BLaER1 treated with 17β-estradiol and CSF1 and Interleukin-3, amounts not matched to agents 10 nM and 100 nM (cell line): ENCODE data around the gene PDE4C.
A peak's percentile ranks its signal among the peaks of the same experiment; 100 is the strongest.

Source experiments
- H3K27ac ChIP-seq, 11 experiments: shearing (Covaris generic); formaldehyde crosslinking; 2 replicates each; pipeline ENCODE4 v1.8.1; 2022
- H3K27me3 ChIP-seq, 11 experiments: shearing (Covaris generic); formaldehyde crosslinking; 2 replicates each; pipeline ENCODE4 v1.8.1; 2022
- H3K36me3 ChIP-seq, 11 experiments: shearing (Covaris generic); formaldehyde crosslinking; 2 replicates each; pipeline ENCODE4 v1.8.1; 2022
- H3K4me1 ChIP-seq, 10 experiments: shearing (Covaris generic); formaldehyde crosslinking; 2 replicates each; pipeline ENCODE4 v1.8.1; 2022
- H3K4me2 ChIP-seq, 11 experiments: shearing (Covaris generic); formaldehyde crosslinking; 2 replicates each; pipeline ENCODE4 v1.8.1; 2022
- H3K4me3 ChIP-seq, 10 experiments: shearing (Covaris generic); formaldehyde crosslinking; 2 replicates each; pipeline ENCODE4 v1.8.1; 2022
- H3K9ac ChIP-seq, 11 experiments: shearing (Covaris generic); formaldehyde crosslinking; 2 replicates each; pipeline ENCODE4 v1.8.1; 2022
- H3K9me3 ChIP-seq, 11 experiments: shearing (Covaris generic); formaldehyde crosslinking; replicated peaks in 1 of 11; 2 replicates each; pipeline ENCODE4 v1.8.1; 2022
- H4K20me1 ChIP-seq, 11 experiments: shearing (Covaris generic); formaldehyde crosslinking; 2 replicates each; pipeline ENCODE4 v1.8.1; 2022
- Cebpa-rat ChIP-seq, 11 experiments: shearing (Covaris generic); IDR thresholded peaks; 2 replicates each; pipeline ENCODE4 v1.8.1; 2022

Gene PDE4C

GRCh38 chr19:18261474-18261873 lies 35.2 kb upstream of the PDE4C start:
- no peak overlapping the region for H3K27ac ChIP-seq
- H3K36me3 ChIP-seq: peaks cover 0 to 31% (median 11%) of the 10 kb centered on the region in 11 experiments; a peak in 18 of 22 replicates
- no peak for TF ChIP-seq Cebpa-rat (IDR thresholded peaks at IDR 0.05)
- H3K9ac ChIP-seq: no peak overlapping the region
- peaks cover 9 to 43% (median 29%) of the 10 kb centered on the region in 10 experiments for H3K4me1 ChIP-seq
- no peak overlapping the region for H3K4me3 ChIP-seq
- H3K9me3 ChIP-seq: no peaks in the 10 kb centered on the region
- H3K4me2 ChIP-seq: no peak overlapping the region
- no peaks in the 10 kb centered on the region for H3K27me3 ChIP-seq
- H4K20me1 ChIP-seq: peaks cover 0 to 12% (median 0%) of the 10 kb centered on the region in 11 experiments; a peak in 3 of 22 replicates

- Histone ChIP-seq H4K20me1 (peaks cover 0 to 12% (median 0%) of the 10 kb centered on the region in 11 experiments; a peak in 5 of 22 replicates), H3K4me2 (peak overlapping the region in 9 of 11 experiments; percentile 7 to 54 (median 25); a peak in 10 of 22 replicates), H3K4me3 (no peak overlapping the region), H3K27me3 (no peaks in the 10 kb centered on the region; a peak in 1 of 22 replicates), H3K36me3 (peaks cover 0 to 17% (median 4%) of the 10 kb centered on the region in 11 experiments; a peak in 12 of 22 replicates), H3K4me1 (peaks cover 13 to 35% (median 23%) of the 10 kb centered on the region in 10 experiments), H3K9ac (no peak overlapping the region), H3K9me3 (no peaks in the 10 kb centered on the region), H3K27ac (peak overlapping the region in 2 of 11 experiments; percentile 22 to 25; a peak in 3 of 22 replicates)
- no peak for TF ChIP-seq Cebpa-rat (IDR thresholded peaks at IDR 0.05)
These were observed 33.7 kb upstream of the PDE4C start for GRCh38 chr19:18259893-18260292.

- Histone ChIP-seq H3K9me3 (no peaks in the 10 kb centered on the region), H3K36me3 (no peaks in the 10 kb centered on the region; a peak in 4 of 22 replicates), H3K4me1 (peaks cover 22 to 45% (median 34%) of the 10 kb centered on the region in 10 experiments), H3K27ac (no peak overlapping the region), H3K9ac (no peak overlapping the region), H3K27me3 (no peaks in the 10 kb centered on the region; a peak in 1 of 22 replicates), H4K20me1 (peaks cover 0 to 7% (median 0%) of the 10 kb centered on the region in 11 experiments; a peak in 4 of 22 replicates), H3K4me2 (no peak overlapping the region), H3K4me3 (no peak overlapping the region)
- no peak for TF ChIP-seq Cebpa-rat (IDR thresholded peaks at IDR 0.05)
These were observed 31.5 kb upstream of the PDE4C start for GRCh38 chr19:18257503-18258470.

GRCh38 chr19:18254546-18255503 lies 28.6 kb upstream of the PDE4C start:
- Histone ChIP-seq H3K4me1 (peaks cover 22 to 34% (median 27%) of the 10 kb centered on the region in 10 experiments), H3K9ac (peak overlapping the region in 1 of 11 experiments; percentile 9; a peak in 1 of 22 replicates), H3K27me3 (no peaks in the 10 kb centered on the region; a peak in 1 of 22 replicates), H3K36me3 (no peaks in the 10 kb centered on the region; a peak in 3 of 22 replicates), H3K9me3 (no peaks in the 10 kb centered on the region), H4K20me1 (peaks cover 0 to 7% (median 0%) of the 10 kb centered on the region in 11 experiments; a peak in 4 of 22 replicates), H3K4me2 (peak overlapping the region; percentile 47 to 76 (median 72)), H3K4me3 (no peak overlapping the region), H3K27ac (peak overlapping the region in 3 of 11 experiments; percentile 15 to 74 (median 69); a peak in 3 of 22 replicates)
- no peak for TF ChIP-seq Cebpa-rat (IDR thresholded peaks at IDR 0.05)

- TF ChIP-seq Cebpa-rat (IDR thresholded peaks at IDR 0.05): no peak
- H3K4me3 ChIP-seq: no peak overlapping the region
- peaks cover 0 to 7% (median 0%) of the 10 kb centered on the region in 11 experiments; a peak in 4 of 22 replicates for H4K20me1 ChIP-seq
- H3K4me2 ChIP-seq: peak overlapping the region in 10 of 11 experiments; percentile 47 to 76 (median 72); a peak in 20 of 22 replicates
- no peaks in the 10 kb centered on the region for H3K9me3 ChIP-seq
- H3K9ac ChIP-seq: peak overlapping the region in 6 of 11 experiments; percentile 10 to 34 (median 17); a peak in 5 of 22 replicates
- peak overlapping the region in 7 of 11 experiments; percentile 15 to 74 (median 50); a peak in 12 of 22 replicates for H3K27ac ChIP-seq
- H3K27me3 ChIP-seq: no peaks in the 10 kb centered on the region; a peak in 1 of 22 replicates
- H3K36me3 ChIP-seq: no peaks in the 10 kb centered on the region; a peak in 3 of 22 replicates
- peaks cover 22 to 28% (median 26%) of the 10 kb centered on the region in 10 experiments for H3K4me1 ChIP-seq
These were observed 27.5 kb upstream of the PDE4C start for GRCh38 chr19:18253716-18254115.

- H3K9me3 ChIP-seq: no peaks in the 10 kb centered on the region
- H3K9ac ChIP-seq: no peak overlapping the region
- peaks cover 0 to 7% (median 0%) of the 10 kb centered on the region in 11 experiments; a peak in 4 of 22 replicates for H4K20me1 ChIP-seq
- H3K36me3 ChIP-seq: no peaks in the 10 kb centered on the region; a peak in 3 of 22 replicates
- TF ChIP-seq Cebpa-rat (IDR thresholded peaks at IDR 0.05): no peak
- H3K4me1 ChIP-seq: peaks cover 22 to 28% (median 26%) of the 10 kb centered on the region in 10 experiments
- peak overlapping the region in 5 of 11 experiments; percentile 47 to 76 (median 70); a peak in 7 of 22 replicates for H3K4me2 ChIP-seq
- H3K4me3 ChIP-seq: no peak overlapping the region
- H3K27me3 ChIP-seq: no peaks in the 10 kb centered on the region; a peak in 1 of 22 replicates
- no peak overlapping the region for H3K27ac ChIP-seq
These were observed 26.9 kb upstream of the PDE4C start for GRCh38 chr19:18253130-18253529.

- H3K4me1 ChIP-seq: peaks cover 22 to 28% (median 26%) of the 10 kb centered on the region in 10 experiments
- no peaks in the 10 kb centered on the region for H3K9me3 ChIP-seq
- H3K4me2 ChIP-seq: no peak overlapping the region
- TF ChIP-seq Cebpa-rat (IDR thresholded peaks at IDR 0.05): no peak
- H3K27me3 ChIP-seq: no peaks in the 10 kb centered on the region; a peak in 1 of 22 replicates
- H3K9ac ChIP-seq: no peak overlapping the region
- no peak overlapping the region for H3K27ac ChIP-seq
- no peak overlapping the region for H3K4me3 ChIP-seq
- H4K20me1 ChIP-seq: peaks cover 0 to 7% (median 0%) of the 10 kb centered on the region in 11 experiments; a peak in 4 of 22 replicates
- no peaks in the 10 kb centered on the region; a peak in 2 of 22 replicates for H3K36me3 ChIP-seq
These were observed 26.1 kb upstream of the PDE4C start for GRCh38 chr19:18252370-18252717.
